Cardiac septum (tissue), 1 donor: ENCODE results near the gene FOXE1. TPM values are rescaled to one million over a fixed set of nuclear protein-coding genes. Genes with fewer than 3 reads are reported as not detected.

Source experiments
- DNase-seq: peaks from one replicate; pipeline ENCODE4 v3.0.0-alpha.2; 2020; ENCODE audit warnings: low spot score
- intact Hi-C: fragments of 100-400 bp; cut with DNase I; formaldehyde crosslinking; loops from one replicate; pipeline ENCODE4 v1.14.0; 2022
- long read RNA-seq: library from polyadenylated mRNA; unstranded; transcript quantifications from one replicate; pipeline ENCODE4 v2.0.0, GENCODE V29; 2021
- total RNA-seq: library from RNA; stranded (reverse); fragmentation: NEBNext Ultra II Directional; extraction: Animal tissue kit (Norgen Biotek cat#: 25700); gene quantifications from one replicate; pipeline ENCODE4 v1.2.1, GENCODE V29; 2021
- donor health status: DM: no; HTN: no; CAD: no.

The FOXE1 gene
- not detected for total RNA-seq
- long read RNA-seq: 0 reads

GRCh38 chr9:97853056-97853843 is at the start of gene FOXE1:
FOXE1 (plus strand) TSS chr9:97853226; CDS start chr9:97853915, 689 bp downstream.
- intact Hi-C loops: no loop called here
- peak; percentile 72 for DNase-seq

GRCh38 chr9:97804059-97804365 is 49.0 kb upstream of the FOXE1 start:
- no peak for DNase-seq
- intact Hi-C loops: no loop called here

DNA sequence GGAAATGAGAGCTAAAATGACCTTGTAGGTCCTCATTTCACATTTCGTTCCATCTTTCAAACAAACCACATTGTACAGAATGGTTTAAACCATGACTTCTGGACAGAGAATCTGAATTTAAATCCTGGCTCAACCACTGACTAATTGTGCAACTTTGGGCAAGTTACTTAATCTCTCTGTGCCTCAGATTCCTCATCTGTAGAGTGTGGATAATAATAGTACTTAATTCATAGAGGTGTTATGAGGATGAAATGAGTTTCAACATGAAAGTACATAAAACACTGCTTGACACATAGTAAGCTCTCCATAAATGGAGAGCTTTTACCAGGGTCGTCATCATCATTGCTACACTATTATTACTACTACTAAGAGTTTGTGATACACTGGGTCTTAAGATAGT is 46.3 kb upstream of the FOXE1 start:
- intact Hi-C loops: no loop called here
- DNase-seq: no peak

- intact Hi-C loops: no loop called here
- no peak for DNase-seq
Observed at GRCh38 chr9:97807681-97808080, 45.3 kb upstream of the FOXE1 start.

GRCh38 chr9:97808415-97808814 is 44.6 kb upstream of the FOXE1 start:
- DNase-seq: no peak
- intact Hi-C loops: no loop called here

- DNase-seq: no peak
- intact Hi-C loops: no loop called here
Observed at GRCh38 chr9:97808972-97809371, 44.1 kb upstream of the FOXE1 start.

- intact Hi-C loops: no loop called here
Observed at GRCh38 chr9:97809666-97810344, 43.2 kb upstream of the FOXE1 start.

DNA sequence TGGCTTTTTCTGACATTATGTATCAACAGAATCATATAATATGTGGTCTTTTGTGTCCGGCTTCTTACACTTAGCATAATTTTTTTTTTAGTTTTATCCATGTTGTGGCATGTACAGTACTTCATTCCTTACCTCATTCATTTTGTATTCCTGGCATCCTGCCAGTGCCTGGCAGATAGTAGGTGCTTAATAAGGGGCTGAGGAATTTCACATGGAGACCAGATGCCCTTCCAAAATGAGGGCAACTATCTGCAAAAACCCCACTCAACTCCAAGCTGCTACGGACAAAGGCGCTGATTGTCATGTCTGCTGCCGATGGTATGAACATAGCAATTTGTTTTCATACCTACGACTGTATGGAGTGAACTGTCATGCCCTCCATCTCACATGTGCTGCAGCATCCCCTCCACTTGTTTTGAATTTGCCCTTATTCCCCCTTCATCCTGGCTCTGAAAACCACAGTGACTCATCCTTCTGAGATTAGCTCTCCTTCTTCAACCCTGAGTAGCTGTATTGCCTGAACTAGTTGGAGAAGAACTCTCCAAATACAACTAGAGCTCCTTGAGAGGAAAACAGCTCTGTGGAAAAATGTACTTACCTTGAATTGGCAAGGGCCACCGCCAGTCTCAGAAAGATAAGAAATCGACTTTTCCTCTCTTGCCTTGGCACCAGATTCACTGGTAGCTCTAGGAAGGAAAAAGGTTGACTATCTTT is 41.3 kb upstream of the FOXE1 start:
- intact Hi-C loops: no loop called here
- DNase-seq: no peak

More at GRCh38 chr9:97809666-97810344, 43.2 kb upstream of the FOXE1 start:
- DNase-seq: no peak

DNA sequence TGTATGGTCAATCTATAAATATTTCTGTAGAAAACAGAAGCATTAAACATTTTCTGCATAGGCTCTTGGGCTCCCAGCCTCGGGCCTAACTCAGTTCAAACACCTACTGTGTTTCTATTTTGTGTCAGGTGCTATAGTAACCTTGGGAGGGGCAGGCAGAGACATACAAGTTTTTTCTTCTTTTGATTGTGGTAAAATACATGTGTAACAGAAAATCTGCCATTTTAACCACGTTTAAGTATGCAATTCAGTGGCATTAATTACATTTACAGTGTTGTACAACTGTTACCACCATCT is 40.8 kb upstream of the FOXE1 start:
- intact Hi-C loops: no loop called here
- no peak for DNase-seq

DNA sequence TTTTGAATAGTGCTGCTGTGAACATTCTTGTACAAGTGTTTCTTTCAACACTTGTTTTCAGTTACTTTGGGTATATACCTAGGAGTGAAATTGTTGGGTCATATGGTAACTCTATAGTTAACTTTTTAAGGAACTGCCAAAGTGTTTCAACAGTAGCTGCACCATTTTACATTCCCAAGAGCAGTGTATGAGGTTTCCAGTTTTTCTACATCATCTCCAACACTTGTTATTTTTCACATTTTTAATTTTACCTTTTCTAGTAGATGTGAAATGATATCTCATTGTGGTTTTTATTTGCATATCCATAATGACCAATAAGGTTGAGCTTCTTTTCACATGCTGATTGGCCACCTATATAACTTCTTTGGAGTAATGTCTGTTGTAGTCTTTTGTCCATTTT is 40.0 kb upstream of the FOXE1 start:
- intact Hi-C loops: no loop called here

DNA sequence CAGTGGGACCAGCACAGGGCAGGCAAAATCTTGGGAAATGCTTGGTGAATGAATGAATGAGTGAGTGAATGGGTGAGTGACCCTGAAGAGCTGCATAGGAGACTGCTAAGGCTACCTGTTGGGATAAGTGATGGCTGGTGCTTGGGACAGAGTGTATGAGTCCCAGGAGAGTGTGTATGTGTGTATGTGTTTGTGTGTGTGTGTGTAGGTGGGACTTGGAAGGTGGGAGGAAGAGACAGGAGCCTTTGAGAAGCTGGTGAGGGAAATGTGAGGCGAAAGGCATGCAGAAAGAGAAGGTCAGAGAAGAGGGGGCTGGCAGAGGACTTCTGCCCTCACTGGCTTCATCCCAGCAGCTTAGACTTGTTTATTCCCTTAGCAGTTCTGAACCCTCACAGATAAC is 33.3 kb upstream of the FOXE1 start:
- intact Hi-C loops: no loop called here
- DNase-seq: no peak

More for the DNA sequence above, 40.0 kb upstream of the FOXE1 start:
- DNase-seq: no peak

DNA sequence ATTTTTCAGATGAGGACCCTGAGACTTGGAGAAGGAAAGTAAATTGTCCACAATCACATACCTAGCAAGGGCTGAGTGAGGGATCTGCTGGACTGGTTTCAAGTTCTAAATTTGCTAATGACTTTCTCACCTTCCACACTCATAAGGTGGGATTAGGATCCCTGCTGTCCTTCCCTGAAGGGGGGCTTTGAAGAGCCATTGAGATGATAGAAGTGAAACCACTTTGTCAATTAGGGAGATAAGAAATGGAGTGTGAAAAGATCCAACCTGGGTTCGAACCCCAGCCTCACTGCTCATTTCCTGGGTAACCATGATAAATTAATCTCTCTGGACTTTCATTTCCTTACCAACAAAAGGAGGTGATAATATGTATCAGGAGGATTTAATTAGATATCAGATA is 32.7 kb upstream of the FOXE1 start:
- intact Hi-C loops: no loop called here
- no peak for DNase-seq

GRCh38 chr9:97830884-97831829 is 21.9 kb upstream of the FOXE1 start:
- no peak for DNase-seq
- intact Hi-C loops: no loop called here

DNA sequence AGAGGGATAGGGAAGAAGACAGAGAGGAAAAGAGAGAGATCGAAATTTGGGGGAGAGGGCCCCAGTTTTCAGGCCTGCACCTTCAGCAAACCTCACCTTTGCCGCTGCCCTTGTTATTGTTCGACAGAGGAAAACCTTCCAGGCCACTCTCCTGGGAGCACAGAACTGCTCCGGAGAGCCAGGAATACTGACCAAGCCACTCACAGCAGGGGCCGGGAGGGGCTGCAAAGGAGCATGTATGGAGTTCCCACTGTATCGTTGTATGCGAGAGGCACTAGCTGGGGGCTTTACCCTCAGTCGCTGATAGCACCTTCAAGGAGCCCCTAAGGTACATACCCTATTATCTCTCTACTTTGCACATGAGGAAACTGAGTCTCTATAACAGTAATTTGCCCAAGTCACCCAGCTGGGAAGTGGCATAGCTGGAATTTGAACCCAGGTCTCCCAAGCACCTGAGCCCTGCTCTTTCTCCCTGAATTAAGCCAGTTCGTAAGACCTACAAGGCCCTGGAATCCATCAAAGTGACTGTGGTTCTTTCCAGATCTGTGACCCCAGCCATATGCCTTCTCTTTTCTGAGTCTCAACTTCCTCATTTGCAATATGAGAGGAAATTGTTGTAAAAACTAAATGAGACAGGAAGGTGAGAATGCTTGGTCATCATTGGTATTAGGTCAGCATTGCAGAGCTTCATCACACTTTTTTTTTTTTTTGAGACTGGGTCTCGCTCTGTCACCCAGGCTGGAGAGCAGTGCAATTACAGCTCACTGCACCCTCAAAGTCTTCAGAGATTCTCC is 21.0 kb upstream of the FOXE1 start:
- DNase-seq: no peak
- intact Hi-C loops: no loop called here

DNA sequence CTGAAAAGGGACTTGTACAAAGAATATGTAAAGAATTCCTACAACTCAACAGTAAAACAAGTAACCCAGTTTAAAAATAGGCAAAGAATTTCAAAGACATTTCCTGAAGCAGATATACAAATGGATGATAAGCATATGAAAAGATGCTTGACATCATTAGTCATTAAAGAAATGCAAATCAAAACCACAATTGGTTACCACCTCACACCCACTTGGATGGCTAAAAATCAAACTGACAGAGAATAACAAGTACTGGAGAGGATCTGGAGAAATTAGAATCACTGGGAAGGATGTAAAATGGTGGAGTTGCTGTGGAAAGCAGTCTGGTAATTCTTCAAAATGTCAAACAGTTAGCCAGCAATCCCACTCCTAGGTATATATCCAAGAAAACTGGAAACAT is 12.5 kb upstream of the FOXE1 start:
- intact Hi-C loops: no loop called here
- no peak for DNase-seq

- peak; percentile 27 for DNase-seq
- intact Hi-C loops: no loop called here
Observed at GRCh38 chr9:97842960-97843359, 10.1 kb upstream of the FOXE1 start.

- intact Hi-C loops: no loop called here
- DNase-seq: no peak
Observed at GRCh38 chr9:97845130-97845529, 7.9 kb upstream of the FOXE1 start.

DNA sequence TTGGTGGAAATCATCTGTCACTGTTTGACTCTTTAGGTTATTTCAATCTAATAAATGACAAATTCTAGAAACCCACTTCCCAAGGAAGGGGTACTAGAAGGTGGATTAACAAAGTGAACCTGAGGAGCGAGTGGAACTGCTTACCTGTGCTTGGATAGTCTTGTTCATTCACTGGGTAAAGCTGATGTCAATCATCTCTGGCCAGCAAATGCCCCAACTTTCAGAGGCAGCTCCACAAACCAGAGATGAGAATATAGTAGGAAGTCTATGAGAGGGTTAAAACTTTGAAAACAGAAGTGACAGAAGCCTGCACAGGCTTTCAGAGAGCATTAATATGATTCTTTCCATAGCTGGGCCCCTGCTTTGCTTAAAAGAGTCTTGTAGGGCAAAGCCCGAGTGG is 7.3 kb upstream of the FOXE1 start:
- intact Hi-C loops: no loop called here
- no peak for DNase-seq

- intact Hi-C loops: no loop called here
- peak; percentile 56 for DNase-seq
Observed at GRCh38 chr9:97846347-97846746, 6.7 kb upstream of the FOXE1 start.
